CD4-positive, alpha-beta T cell (primary cell): Measurements from ENCODE around the gene DEGS2. TPM values are rescaled to one million over a fixed set of nuclear protein-coding genes. Genes with fewer than 3 reads are reported as not detected.

ENCODE experiments used
- ATAC-seq: fragments of 200-7000 bp; cut with Tn5 transposase; one replicate; pipeline ENCODE4 v1.10.0; 2022; ENCODE audit warnings: mild to moderate bottlenecking; ENCODE audit not compliant: poor library complexity
- CTCF ChIA-PET: fragments of 350-600 bp; sonication (Branson Sonifier 250); formaldehyde crosslinking; loops from one replicate; lab custom pipeline; 2021; ENCODE audit warnings: antibody characterized with exemption, inconsistent platforms; lab: Charles Lee
- POLR2A ChIA-PET: fragments of 350-600 bp; sonication (Branson Sonifier 250); formaldehyde crosslinking; loops from one replicate; lab custom pipeline; 2021; ENCODE audit warnings: antibody characterized with exemption, inconsistent platforms; lab: Charles Lee
- DNase-seq, 14 experiments: peaks; one replicate each; pipeline ENCODE4 v3.0.0-alpha.2; 2013 to 2020; ENCODE audit warnings: mixed read lengths in 2 of 14
- H3K27ac ChIP-seq, 2 donors: one replicate each; pipeline versions ENCODE4 v1.5.1 to v1.7.0; 2013; ENCODE audit warnings: low read length in 2 of 2, low read depth in 1 of 2, mild to moderate bottlenecking in 1 of 2
- H3K27me3 ChIP-seq, 2 experiments: 1 replicate in 1 of 2; 2 replicates in 1 of 2; pipeline versions ENCODE4 v1.6.1 to v1.7.0; 2013; ENCODE audit warnings: low read length in 2 of 2, control low read depth in 1 of 2, mild to moderate bottlenecking in 1 of 2, moderate library complexity in 1 of 2; ENCODE audit not compliant: insufficient read depth in 2 of 2, control insufficient read depth in 1 of 2
- H3K36me3 ChIP-seq: one replicate; pipeline ENCODE4 v1.6.1; 2013; ENCODE audit warnings: low read length, control low read depth; ENCODE audit not compliant: insufficient read depth
- H3K4me1 ChIP-seq: one replicate; pipeline ENCODE4 v1.6.1; 2013; ENCODE audit warnings: low read length, control low read depth; ENCODE audit not compliant: insufficient read depth
- H3K4me3 ChIP-seq: one replicate; pipeline ENCODE4 v1.5.1; 2013; ENCODE audit warnings: mild to moderate bottlenecking, low read length, moderate library complexity
- H3K9me3 ChIP-seq, 2 experiments: 1 replicate in 1 of 2; 2 replicates in 1 of 2; pipeline versions ENCODE4 v1.6.1 to v1.7.0; 2013; ENCODE audit warnings: low read length in 2 of 2, mild to moderate bottlenecking in 2 of 2, control low read depth in 1 of 2, moderate library complexity in 1 of 2; ENCODE audit not compliant: control insufficient read depth in 1 of 2, insufficient read depth in 1 of 2
- H3K27ac Mint-ChIP-seq: one replicate; pipeline ENCODE4 v1.8.0; 2020; ENCODE audit warnings: mixed read lengths
- H3K27me3 Mint-ChIP-seq: one replicate; pipeline ENCODE4 v1.8.0; 2021; ENCODE audit warnings: mixed read lengths
- H3K36me3 Mint-ChIP-seq: one replicate; pipeline ENCODE4 v1.8.0; 2021; ENCODE audit warnings: low read depth, mixed read lengths
- H3K4me1 Mint-ChIP-seq: one replicate; pipeline ENCODE4 v1.8.0; 2021; ENCODE audit warnings: low read depth, mixed read lengths
- H3K4me3 Mint-ChIP-seq: one replicate; pipeline ENCODE4 v1.8.0; 2020; ENCODE audit warnings: mild to moderate bottlenecking, mixed read lengths
- H3K9me3 Mint-ChIP-seq: one replicate; pipeline ENCODE4 v1.8.0; 2020; ENCODE audit warnings: mixed read lengths
- CTCF ChIP-seq: fragments of 200-600 bp; IDR thresholded peaks from one replicate; pipeline ENCODE4 v1.8.0; 2022; ENCODE audit warnings: antibody characterized with exemption, mild to moderate bottlenecking
- intact Hi-C, 2 experiments: fragments of 100-400 bp; cut with DNase I in 1 of 2; cut with micrococcal nuclease in 1 of 2; formaldehyde crosslinking; loops; one replicate each; pipeline versions ENCODE4 v1.15.1 to v1.9.0; 2023 to 2025; cut with DNase I, micrococcal nuclease
- total RNA-seq, 174 experiments: library from RNA in 2 of 174; stranded (reverse) in 2 of 174; gene quantifications; one replicate each; pipeline ENCODE4 v1.2.3 and lab custom pipeline; 2021 to 2026

DEGS2 gene
- total RNA-seq, 2 experiments from 2014 or later, result 0.11 TPM; not detected in 1

- H3K27ac Mint-ChIP-seq, result no peak overlapping the region
- H3K4me3 Mint-ChIP-seq, result no peak overlapping the region
Observed at GRCh38 chr14:100156776-100157175, 2.7 kb downstream of the DEGS2 start.

GRCh38 chr14:100155756-100156616 is 3.5 kb downstream of the DEGS2 start:
- no peak for DNase-seq
- ChIA-PET POLR2A (interaction anchor here (2.8 kb wide), 1 partner anchor 9 kb away, joined by 12 read pairs; no protein-coding TSS in a partner anchor), CTCF (interaction anchor here (1.0 to 3.2 kb wide), 4 partner anchors 10 to 86 kb away, joined by 3 to 10 read pairs (median 3); no protein-coding TSS in a partner anchor)
- H3K27ac Mint-ChIP-seq, result no peak overlapping the region
- H3K27me3 Mint-ChIP-seq, result peaks cover 19% of the 10 kb centered on the region
- Histone ChIP-seq H3K27ac (no peak overlapping the region), H3K9me3 (peaks cover 11 to 30% of the 10 kb centered on the region in 2 experiments), H3K36me3 (no peaks in the 10 kb centered on the region), H3K27me3 (peaks cover 21 to 22% of the 10 kb centered on the region in 2 experiments), H3K4me3 (no peak overlapping the region), H3K4me1 (peaks cover 13% of the 10 kb centered on the region)
- intact Hi-C loops, result no loop called here
- peaks cover 4% of the 10 kb centered on the region for H3K9me3 Mint-ChIP-seq
- no peak for TF ChIP-seq CTCF
- peak overlapping the region; percentile 20 for H3K4me3 Mint-ChIP-seq
- H3K4me1 Mint-ChIP-seq, result no peaks in the 10 kb centered on the region
- no peak for ATAC-seq
- no peaks in the 10 kb centered on the region for H3K36me3 Mint-ChIP-seq

More at GRCh38 chr14:100156776-100157175, 2.7 kb downstream of the DEGS2 start:
- Mint-ChIP-seq H3K27me3 (peaks cover 19% of the 10 kb centered on the region), H3K36me3 (no peaks in the 10 kb centered on the region), H3K4me1 (no peaks in the 10 kb centered on the region), H3K9me3 (peaks cover 4% of the 10 kb centered on the region)
- intact Hi-C loops, result no loop called here
- no peaks in the 10 kb centered on the region for H3K36me3 ChIP-seq
- TF ChIP-seq CTCF, result no peak
- DNase-seq, result no peak
- POLR2A ChIA-PET, result interaction anchor here (2.8 kb wide), 1 partner anchor 10 kb away, joined by 12 read pairs; no protein-coding TSS in a partner anchor
- peaks cover 21 to 22% of the 10 kb centered on the region in 2 experiments for H3K27me3 ChIP-seq
- H3K9me3 ChIP-seq, result peaks cover 11 to 30% of the 10 kb centered on the region in 2 experiments
- no peak overlapping the region for H3K4me3 ChIP-seq
- no peak for ATAC-seq
- CTCF ChIA-PET, result interaction anchor here (1.7 kb wide), 1 partner anchor 10 kb away, joined by 4 read pairs; no protein-coding TSS in a partner anchor
- no peak overlapping the region for H3K27ac ChIP-seq
- H3K4me1 ChIP-seq, result peaks cover 13% of the 10 kb centered on the region

GRCh38 chr14:100155049-100155621 is 4.3 kb downstream of the DEGS2 start:
- H3K4me3 Mint-ChIP-seq, result no peak overlapping the region
- no peaks in the 10 kb centered on the region for H3K36me3 Mint-ChIP-seq
- DNase-seq (peak in 4 of 14 experiments; percentile 22 to 53 (median 44)), ATAC-seq (no peak)
- no peak overlapping the region for H3K4me3 ChIP-seq
- H3K4me1 ChIP-seq, result peaks cover 13% of the 10 kb centered on the region
- no peak overlapping the region for H3K27ac ChIP-seq
- no peaks in the 10 kb centered on the region for H3K36me3 ChIP-seq
- peaks cover 17% of the 10 kb centered on the region for H3K27me3 Mint-ChIP-seq
- H3K9me3 Mint-ChIP-seq, result peaks cover 4% of the 10 kb centered on the region
- H3K4me1 Mint-ChIP-seq, result no peaks in the 10 kb centered on the region
- peak; percentile 20 for TF ChIP-seq CTCF
- peaks cover 11 to 24% of the 10 kb centered on the region in 2 experiments for H3K9me3 ChIP-seq
- ChIA-PET POLR2A (interaction anchor here (0.5 to 2.8 kb wide), 2 partner anchors 8 to 33 kb away, joined by 3 to 12 read pairs; no protein-coding TSS in a partner anchor), CTCF (interaction anchor here (1.1 to 3.2 kb wide), 3 partner anchors 33 to 85 kb away, joined by 3 to 10 read pairs (median 3); no protein-coding TSS in a partner anchor)
- intact Hi-C loops, result no loop called here
- peaks cover 16 to 17% of the 10 kb centered on the region in 2 experiments for H3K27me3 ChIP-seq
- no peak overlapping the region for H3K27ac Mint-ChIP-seq
